ENCODE data around the gene CREBZF. TPM values are rescaled to one million over a fixed set of nuclear protein-coding genes. Genes with fewer than 3 reads are reported as not detected.

The CREBZF gene
- total and polyA plus RNA-seq, 9 of the 15 experiments (the other 6 are each of a cell fraction or from before 2014, with no cell fraction given) = 7.2 to 70.2 (median 40.5) TPM

DNA sequence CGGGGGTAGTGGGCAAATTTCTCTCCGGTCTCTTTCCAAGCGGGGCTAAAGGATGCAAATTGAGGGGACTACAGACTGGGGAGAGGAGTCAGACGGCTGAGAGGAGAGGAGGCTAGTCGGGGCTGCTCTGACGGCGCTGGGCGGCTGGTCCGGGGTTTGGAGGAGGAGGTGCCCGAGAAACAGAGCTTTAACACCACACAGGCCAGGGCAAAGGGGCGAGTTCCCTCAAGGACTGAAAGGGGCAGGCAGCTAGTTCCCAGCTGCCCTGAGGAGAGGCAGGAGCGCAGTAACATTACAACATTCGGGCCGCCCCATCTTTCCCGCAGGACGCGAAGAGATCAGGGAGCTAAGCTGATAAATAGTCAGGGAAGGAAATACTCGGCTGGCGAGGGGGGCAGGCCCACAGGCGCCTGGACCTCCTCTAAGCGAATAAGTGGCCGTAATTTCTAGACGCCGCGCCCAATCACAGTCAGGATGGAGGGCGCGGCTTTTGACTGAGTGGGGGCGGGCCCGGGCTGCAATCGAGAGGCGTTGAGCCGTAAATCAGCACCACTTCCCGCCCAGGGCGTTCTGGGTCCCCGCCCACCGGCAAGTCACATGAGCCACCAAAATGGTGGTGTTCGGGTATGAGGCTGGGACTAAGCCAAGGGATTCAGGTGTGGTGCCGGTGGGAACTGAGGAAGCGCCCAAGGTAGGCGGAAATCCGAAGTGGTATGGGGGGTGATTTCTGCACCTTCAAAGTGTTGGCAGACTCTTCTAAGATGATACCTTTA, 36.7 kb downstream of the CREBZF start, which contains the start of gene TMEM126B (continued):
- TF ChIP-seq, protein P1, sequence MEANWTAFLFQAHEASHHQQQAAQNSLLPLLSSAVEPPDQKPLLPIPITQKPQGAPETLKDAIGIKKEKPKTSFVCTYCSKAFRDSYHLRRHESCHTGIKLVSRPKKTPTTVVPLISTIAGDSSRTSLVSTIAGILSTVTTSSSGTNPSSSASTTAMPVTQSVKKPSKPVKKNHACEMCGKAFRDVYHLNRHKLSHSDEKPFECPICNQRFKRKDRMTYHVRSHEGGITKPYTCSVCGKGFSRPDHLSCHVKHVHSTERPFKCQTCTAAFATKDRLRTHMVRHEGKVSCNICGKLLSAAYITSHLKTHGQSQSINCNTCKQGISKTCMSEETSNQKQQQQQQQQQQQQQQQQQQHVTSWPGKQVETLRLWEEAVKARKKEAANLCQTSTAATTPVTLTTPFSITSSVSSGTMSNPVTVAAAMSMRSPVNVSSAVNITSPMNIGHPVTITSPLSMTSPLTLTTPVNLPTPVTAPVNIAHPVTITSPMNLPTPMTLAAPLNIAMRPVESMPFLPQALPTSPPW (CRISPR knock-in tag; IDR thresholded peaks at IDR 0.05) = peak; percentile 89
- peak; percentile 35 for TF ChIP-seq NEUROD1 (IDR thresholded peaks at IDR 0.05; ENCODE audit: borderline replicate concordance, low read depth, low read length, partially characterized antibody)
- 0 out of 2 replicates have a peak, but pooled peaks have one; percentile 28 for TF ChIP-seq GTF2F1 (IDR thresholded peaks at IDR 0.05; ENCODE audit: low read depth, low read length)
- TF ChIP-seq TAF1 (IDR thresholded peaks at IDR 0.05; ENCODE audit: control insufficient read depth, extremely low read depth, insufficient read depth, low read length, severe bottlenecking) = peak; percentile 87
- TF ChIP-seq NFXL1 (CRISPR knock-in tag; IDR thresholded peaks at IDR 0.05) = no peak
- no peak for TF ChIP-seq RBM17 (IDR thresholded peaks at IDR 0.05; ENCODE audit: borderline replicate concordance, low read depth, low read length)
- TF ChIP-seq TAF9B (IDR thresholded peaks at IDR 0.05; ENCODE audit: partially characterized antibody) = peak; percentile 81
- TF ChIP-seq, protein P2, sequence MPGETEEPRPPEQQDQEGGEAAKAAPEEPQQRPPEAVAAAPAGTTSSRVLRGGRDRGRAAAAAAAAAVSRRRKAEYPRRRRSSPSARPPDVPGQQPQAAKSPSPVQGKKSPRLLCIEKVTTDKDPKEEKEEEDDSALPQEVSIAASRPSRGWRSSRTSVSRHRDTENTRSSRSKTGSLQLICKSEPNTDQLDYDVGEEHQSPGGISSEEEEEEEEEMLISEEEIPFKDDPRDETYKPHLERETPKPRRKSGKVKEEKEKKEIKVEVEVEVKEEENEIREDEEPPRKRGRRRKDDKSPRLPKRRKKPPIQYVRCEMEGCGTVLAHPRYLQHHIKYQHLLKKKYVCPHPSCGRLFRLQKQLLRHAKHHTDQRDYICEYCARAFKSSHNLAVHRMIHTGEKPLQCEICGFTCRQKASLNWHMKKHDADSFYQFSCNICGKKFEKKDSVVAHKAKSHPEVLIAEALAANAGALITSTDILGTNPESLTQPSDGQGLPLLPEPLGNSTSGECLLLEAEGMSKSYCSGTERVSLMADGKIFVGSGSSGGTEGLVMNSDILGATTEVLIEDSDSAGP (CRISPR knock-in tag; IDR thresholded peaks at IDR 0.05) = no peak
- peak; percentile 80 for TF ChIP-seq TBP (optimal IDR thresholded peaks at IDR 0.05; ENCODE audit: low read depth, low read length)
- peak; percentile 90 for TF ChIP-seq POLR2AphosphoS5 (IDR thresholded peaks at IDR 0.05; ENCODE audit: control insufficient read depth, insufficient read depth, low read depth, low read length)
- TF ChIP-seq, protein P3, sequence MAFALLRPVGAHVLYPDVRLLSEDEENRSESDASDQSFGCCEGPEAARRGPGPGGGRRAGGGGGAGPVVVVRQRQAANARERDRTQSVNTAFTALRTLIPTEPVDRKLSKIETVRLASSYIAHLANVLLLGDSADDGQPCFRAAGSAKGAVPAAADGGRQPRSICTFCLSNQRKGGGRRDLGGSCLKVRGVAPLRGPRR (CRISPR knock-in tag; IDR thresholded peaks at IDR 0.05) = no peak
- TF ChIP-seq, protein P4, sequence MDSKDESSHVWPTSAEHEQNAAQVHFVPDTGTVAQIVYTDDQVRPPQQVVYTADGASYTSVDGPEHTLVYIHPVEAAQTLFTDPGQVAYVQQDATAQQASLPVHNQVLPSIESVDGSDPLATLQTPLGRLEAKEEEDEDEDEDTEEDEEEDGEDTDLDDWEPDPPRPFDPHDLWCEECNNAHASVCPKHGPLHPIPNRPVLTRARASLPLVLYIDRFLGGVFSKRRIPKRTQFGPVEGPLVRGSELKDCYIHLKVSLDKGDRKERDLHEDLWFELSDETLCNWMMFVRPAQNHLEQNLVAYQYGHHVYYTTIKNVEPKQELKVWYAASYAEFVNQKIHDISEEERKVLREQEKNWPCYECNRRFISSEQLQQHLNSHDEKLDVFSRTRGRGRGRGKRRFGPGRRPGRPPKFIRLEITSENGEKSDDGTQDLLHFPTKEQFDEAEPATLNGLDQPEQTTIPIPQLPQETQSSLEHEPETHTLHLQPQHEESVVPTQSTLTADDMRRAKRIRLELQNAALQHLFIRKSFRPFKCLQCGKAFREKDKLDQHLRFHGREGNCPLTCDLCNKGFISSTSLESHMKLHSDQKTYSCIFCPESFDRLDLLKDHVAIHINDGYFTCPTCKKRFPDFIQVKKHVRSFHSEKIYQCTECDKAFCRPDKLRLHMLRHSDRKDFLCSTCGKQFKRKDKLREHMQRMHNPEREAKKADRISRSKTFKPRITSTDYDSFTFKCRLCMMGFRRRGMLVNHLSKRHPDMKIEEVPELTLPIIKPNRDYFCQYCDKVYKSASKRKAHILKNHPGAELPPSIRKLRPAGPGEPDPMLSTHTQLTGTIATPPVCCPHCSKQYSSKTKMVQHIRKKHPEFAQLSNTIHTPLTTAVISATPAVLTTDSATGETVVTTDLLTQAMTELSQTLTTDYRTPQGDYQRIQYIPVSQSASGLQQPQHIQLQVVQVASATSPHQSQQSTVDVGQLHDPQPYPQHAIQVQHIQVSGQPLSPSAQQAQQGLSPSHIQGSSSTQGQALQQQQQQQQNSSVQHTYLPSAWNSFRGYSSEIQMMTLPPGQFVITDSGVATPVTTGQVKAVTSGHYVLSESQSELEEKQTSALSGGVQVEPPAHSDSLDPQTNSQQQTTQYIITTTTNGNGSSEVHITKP (IDR thresholded peaks at IDR 0.05; ENCODE audit: partially characterized antibody) = peak; percentile 5
- no peak for TF ChIP-seq IFI16 (CRISPR knock-in tag; IDR thresholded peaks at IDR 0.05)
- TF ChIP-seq LCOR (CRISPR knock-in tag; IDR thresholded peaks at IDR 0.05) = peak; percentile 78; the same call in 1 of the 2 replicates
- peak in 1 of 2 experiments; percentile 44; a peak in 2 of 4 replicates for TF ChIP-seq FOXK2 (conservative IDR thresholded peaks at IDR 0.05 in 1 of 2, IDR thresholded peaks at IDR 0.05 in 1 of 2; ENCODE audit: low read depth in 2 of 2)
- TF ChIP-seq KHSRP (IDR thresholded peaks at IDR 0.05) = no peak
- no peak for TF ChIP-seq PURB (CRISPR knock-in tag; IDR thresholded peaks at IDR 0.05; ENCODE audit: low read depth)
- TF ChIP-seq ZNF444 (CRISPR knock-in tag; IDR thresholded peaks at IDR 0.05) = no peak
- no peak for TF ChIP-seq DDX20 (tag; IDR thresholded peaks at IDR 0.05; ENCODE audit: low read depth)
- TF ChIP-seq KAT7 (CRISPR knock-in tag; IDR thresholded peaks at IDR 0.05; ENCODE audit: borderline replicate concordance) = peak; percentile 14; the same call in 1 of the 2 replicates
- TF ChIP-seq SUPT5H (IDR thresholded peaks at IDR 0.05) = peak; percentile 86

Data from K562 (cell line).